GM19025 (cell line): Measurements from ENCODE around the gene CD2AP.
"Not testable (repeated sequence)": the region's sequence is repeated elsewhere in the genome, so short reads cannot be mapped to it uniquely, and the experiment has no call there.

ENCODE experiments used
- ATAC-seq: cut with Tn5 transposase; IDR thresholded peaks from one replicate; pipeline ENCODE4 v1.9.1; 2021; ENCODE audit warnings: mild to moderate bottlenecking, low read depth, moderate library complexity; ENCODE audit not compliant: unreplicated experiment

CD2AP gene

GRCh38 chr6:47477497-47478232 lies at the start of gene CD2AP:
Gene CD2AP, plus strand, starts transcription at chr6:47477789. Its CDS starts 456 bp downstream, at chr6:47478245.
- ATAC-seq = peak; percentile 78

DNA sequence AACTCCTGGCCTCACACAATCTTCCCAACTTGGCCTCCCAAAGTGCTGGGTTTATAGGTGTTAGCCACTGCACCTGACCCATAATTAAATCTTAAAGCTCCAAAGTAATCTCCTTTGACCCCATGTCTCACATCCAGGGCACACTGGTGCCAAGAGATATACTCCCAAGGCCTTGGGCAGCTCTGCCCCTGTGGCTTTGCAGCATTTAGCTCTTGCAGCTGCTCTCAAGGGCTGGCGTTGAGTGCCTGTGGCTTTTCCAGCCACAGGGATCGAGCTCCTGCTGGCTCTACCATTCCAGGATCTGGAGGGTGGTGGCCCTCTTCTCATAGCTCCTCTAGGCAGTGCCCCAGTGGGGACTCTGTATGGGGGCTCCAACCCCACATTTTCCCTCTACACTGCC lies 49.3 kb upstream of the CD2AP start:
- no peak for ATAC-seq

- ATAC-seq = no peak
Observed at GRCh38 chr6:47428746-47429664, 48.6 kb upstream of the CD2AP start.

DNA sequence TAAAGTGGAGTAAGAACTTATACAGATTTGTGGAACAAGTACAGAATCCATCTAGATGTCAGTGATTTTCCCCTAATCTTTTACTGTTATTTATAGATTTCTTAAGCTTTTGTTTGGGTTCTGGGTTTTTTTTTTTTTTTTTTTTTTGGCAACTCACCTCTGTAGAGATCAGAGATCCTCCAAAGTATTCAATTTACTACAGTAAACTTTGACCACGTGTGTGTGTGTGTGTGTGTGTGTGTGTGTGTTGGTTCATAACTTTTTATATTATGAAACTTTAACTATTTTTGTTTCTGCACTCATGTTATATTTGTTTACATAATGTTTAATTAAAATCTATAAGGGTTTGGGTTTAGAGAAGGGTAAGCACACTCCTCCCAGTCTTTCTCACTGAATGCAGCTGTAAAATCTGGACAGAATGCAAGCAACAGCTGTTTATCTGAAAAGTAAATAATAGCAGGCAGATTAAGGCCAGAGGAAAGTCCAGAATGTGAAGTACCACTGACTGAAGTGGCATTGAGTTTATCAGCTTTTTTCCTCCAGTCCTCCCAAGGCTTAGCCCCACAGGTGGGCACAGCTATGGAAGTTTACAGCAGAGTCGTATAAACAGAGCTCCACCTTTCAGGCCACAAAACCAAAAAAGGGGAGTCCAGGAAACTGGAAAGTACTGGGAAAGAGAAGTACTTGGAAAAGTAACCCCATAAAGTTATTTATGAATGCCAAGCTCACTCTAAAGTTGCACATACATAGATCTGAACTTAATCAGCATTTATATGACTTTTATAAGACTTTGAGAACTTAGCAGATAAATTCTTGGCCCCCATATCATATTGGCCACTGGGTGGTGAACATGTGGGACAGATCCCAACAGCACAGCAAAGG lies 43.0 kb upstream of the CD2AP start:
- ATAC-seq = no peak

DNA sequence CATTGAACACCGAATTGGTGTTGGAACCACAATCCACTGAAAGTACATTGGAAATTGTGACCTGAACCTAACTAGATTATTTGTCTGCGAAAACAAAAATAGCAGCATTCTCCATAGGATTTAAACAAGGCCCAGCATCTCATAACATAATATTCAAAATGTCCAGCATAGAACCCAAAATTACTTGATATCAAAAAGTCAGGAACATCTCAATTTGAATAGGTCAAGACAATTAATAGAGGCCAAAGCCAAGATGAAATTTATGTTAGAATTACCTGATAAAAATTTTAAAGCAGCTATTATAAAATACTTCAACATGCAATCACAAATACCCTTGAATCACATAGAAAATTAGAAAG lies 42.4 kb upstream of the CD2AP start:
- no peak for ATAC-seq

GRCh38 chr6:47437592-47437991 lies 40.0 kb upstream of the CD2AP start:
- no peak for ATAC-seq

DNA sequence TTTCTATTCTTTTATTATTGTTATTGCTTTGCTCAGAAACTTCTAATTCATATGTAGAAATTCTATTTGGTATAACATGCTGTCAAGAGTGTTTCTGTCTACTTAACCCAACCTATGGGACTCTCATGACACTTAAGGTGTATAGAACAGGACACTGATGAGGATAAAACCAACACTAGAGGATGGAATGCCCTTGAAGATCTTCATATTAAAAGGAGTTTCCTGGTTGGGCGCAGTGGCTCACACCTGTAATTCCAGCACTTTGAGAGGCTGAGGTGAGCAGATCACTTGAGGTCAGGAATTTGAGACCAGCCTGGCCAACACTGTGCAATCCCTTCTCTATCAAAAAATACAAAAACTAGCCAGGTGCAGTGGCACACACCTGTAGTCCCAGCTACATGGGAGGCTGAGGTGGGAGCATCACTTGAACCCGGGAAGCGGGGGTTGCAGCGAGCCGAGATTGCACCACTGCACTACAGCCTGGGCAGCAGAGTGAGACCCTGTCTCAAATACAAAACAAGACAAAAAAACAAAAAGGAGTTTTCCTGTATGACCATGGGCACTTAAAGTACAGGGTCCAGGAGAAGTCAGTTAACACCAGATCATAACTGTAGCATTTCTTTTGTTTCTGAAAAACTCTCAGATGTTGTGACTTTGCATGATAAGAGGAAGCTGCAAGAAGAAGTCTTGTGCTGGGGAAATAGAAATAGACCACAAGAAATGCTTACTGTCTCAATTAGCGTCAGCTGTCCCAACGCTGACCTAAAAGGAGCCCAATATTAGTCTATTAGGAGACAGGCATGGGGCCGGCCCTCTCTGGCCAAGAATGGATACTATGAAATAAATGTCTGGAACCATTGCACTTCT lies 38.9 kb upstream of the CD2AP start:
- peak; percentile 67 for ATAC-seq

DNA sequence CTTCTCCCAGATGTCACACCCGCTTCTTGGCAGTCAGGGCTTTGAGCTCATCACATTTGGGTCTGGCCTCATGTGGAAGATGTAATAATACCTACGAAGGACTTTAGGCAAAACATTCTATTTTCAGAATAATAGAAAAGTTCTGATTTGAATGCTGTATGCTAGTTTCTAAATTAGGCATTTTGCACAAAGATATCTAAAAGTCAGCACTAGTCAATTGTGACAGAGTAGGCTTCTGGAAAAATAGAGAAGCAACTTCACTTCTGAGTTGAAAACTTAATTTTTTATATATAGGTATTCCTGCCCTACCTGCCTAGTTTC lies 38.3 kb upstream of the CD2AP start:
- ATAC-seq = no peak

- ATAC-seq = peak; percentile 52
Observed at GRCh38 chr6:47440719-47441118, 36.9 kb upstream of the CD2AP start.

- ATAC-seq = not testable (repeated sequence)
Observed at GRCh38 chr6:47444964-47445363, 32.6 kb upstream of the CD2AP start.

- no peak for ATAC-seq
Observed at GRCh38 chr6:47446669-47447330, 30.8 kb upstream of the CD2AP start.

GRCh38 chr6:47447722-47448121 lies 29.9 kb upstream of the CD2AP start:
- no peak for ATAC-seq

DNA sequence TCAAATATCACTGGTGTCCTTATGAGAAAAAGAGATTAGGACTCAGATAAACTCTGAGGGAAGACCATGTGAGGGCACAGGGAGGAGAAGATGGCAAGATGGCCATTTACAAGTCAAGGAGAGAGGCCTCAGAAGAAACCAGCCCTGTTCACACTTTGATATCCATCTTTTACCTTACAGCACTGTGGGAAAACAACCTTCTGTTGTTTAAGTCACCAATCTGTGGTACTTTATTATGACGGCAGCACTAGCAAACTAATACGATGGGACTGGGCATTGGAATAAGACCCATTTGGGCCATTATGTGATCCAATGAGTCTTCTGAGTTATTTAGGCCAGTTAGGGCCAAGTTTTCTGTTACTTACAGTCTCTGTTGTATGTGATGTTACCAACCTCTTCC lies 26.4 kb upstream of the CD2AP start:
- no peak for ATAC-seq

DNA sequence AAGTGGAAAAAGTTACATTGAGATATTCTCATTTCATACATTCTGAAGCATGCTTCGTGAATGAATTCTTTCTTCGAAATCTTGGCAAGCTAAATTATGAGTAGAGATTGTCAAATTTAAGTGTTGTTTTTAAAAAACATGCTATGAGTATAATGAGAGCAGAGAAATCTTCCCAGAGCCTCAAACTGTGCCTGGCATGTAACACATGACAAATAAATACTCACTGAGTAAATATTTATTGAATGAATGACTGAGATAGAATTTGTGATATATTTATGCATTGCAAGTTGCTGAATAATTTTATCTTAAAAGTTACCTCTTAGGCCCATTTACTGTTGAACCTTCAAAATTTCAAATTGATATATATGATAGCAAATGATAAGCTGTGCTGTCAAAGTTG lies 24.7 kb upstream of the CD2AP start:
- ATAC-seq = no peak

DNA sequence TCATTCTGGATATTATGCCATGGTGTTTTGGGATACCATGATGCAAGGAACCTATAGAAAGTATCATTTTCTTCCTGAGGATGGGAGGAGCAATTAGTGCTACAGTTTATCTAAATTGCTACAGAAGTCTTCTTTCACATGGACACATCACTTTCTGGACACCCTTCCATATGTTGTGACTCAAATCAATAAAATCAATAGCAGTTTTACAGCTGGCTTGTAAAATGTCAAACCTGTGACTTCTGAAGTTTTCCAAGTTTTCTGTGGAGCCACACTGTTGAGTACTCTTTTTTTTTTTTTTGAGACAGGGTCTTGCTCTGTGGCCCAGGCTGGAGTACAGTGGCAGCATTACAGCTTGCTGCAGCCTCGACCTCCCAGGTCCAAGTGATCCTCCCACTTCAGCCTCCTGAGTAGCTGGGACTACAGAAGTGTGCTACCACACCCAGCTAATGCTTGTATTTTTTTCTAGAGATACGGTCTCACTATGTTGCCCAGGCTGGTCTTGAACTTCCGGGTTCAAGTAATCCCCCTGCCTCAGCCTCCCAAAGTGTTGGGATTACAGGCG lies 24.1 kb upstream of the CD2AP start:
- ATAC-seq = no peak

- ATAC-seq = no peak
Observed at GRCh38 chr6:47454713-47455396, 22.7 kb upstream of the CD2AP start.

- peak; percentile 65 for ATAC-seq
Observed at GRCh38 chr6:47455533-47456209, 21.9 kb upstream of the CD2AP start.

DNA sequence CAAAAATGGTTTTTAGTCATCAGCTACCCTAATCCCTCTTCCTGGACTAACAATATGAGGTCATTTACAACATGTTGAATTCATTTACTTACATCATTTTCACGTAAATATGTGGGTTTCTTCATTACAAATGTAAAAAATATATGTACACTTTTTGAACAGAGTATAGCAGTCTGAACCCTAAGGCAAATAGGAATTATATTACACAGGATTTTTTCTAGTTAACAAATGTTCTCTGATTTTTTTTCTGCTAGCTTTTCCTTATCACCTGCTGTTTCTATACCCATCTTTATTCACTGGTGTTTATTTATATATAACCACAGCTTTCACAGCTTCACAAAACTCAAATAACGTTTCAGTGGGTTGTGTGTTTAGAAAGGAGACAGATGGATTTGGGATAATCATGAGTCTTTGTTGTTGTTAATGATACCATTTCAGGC lies 21.0 kb upstream of the CD2AP start:
- no peak for ATAC-seq
